Measurements from ENCODE around the gene TFR2.
"Not testable (repeated sequence)": the region's sequence is repeated elsewhere in the genome, so short reads cannot be mapped to it uniquely, and the experiment has no call there.

Gene TFR2

GRCh38 chr7:100673302-100673941 lies 32.1 kb upstream of the TFR2 start, which contains the start of gene GNB2:
TSS of gene GNB2 (plus strand) at chr7:100673740. CDS start at chr7:100676266, 2,526 bp downstream.
- TF ChIP-seq CTCF (IDR thresholded peaks at IDR 0.05), result peak in 1 of 2 experiments; percentile 26
- Histone ChIP-seq H3K4me1 (peaks cover 0 to 24% (median 11%) of the 10 kb centered on the region in 4 donors), H3K27ac (peak within 1 kb of the TSS; percentile 99 to 100), H3K4me3 (peak within 1 kb of the TSS; percentile 98 to 99), H3K36me3 (peaks cover 20 to 22% (median 21%) of the 10 kb centered on the region in 3 donors), H3K9me3 (no peaks in the 10 kb centered on the region), H3K27me3 (no peaks in the 10 kb centered on the region)
- peak; percentile 99 to 100 for DNase-seq
- intact Hi-C loops (cut with DNase I; ENCODE audit: low total_unique reads), result loop anchor here (10.0 kb wide), 1 partner anchor 199 kb away; the partner anchor contains the start of gene TSC22D4

- Histone ChIP-seq H3K27ac (no peak overlapping the region), H3K27me3 (no peaks in the 10 kb centered on the region), H3K4me1 (peaks cover 0 to 27% (median 10%) of the 10 kb centered on the region in 4 donors), H3K9me3 (no peaks in the 10 kb centered on the region), H3K4me3 (no peak overlapping the region), H3K36me3 (peaks cover 2 to 5% (median 4%) of the 10 kb centered on the region in 3 donors)
- no peak for DNase-seq
- intact Hi-C loops (cut with DNase I; ENCODE audit: low total_unique reads), result loop anchor here (10.0 kb wide), 1 partner anchor 197 kb away; the partner anchor contains the start of gene TSC22D4
- TF ChIP-seq CTCF (IDR thresholded peaks at IDR 0.05), result no peak
Observed at GRCh38 chr7:100671353-100672327, 30.3 kb upstream of the TFR2 start.

GRCh38 chr7:100670074-100670473 lies 28.7 kb upstream of the TFR2 start:
- intact Hi-C loops (cut with DNase I; ENCODE audit: low total_unique reads), result loop anchor here (10.0 kb wide), 1 partner anchor 195 kb away; the partner anchor contains the start of gene TSC22D4

GRCh38 chr7:100669106-100669505 lies 27.8 kb upstream of the TFR2 start:
- DNase-seq; H3K9me3 ChIP-seq; intact Hi-C loops (cut with DNase I; ENCODE audit: low total_unique reads); H3K36me3 ChIP-seq; H3K4me3 ChIP-seq; H3K27me3 ChIP-seq; H3K27ac ChIP-seq: not testable (repeated sequence)
- peaks cover 0 to 18% (median 2%) of the 10 kb centered on the region in 4 donors for H3K4me1 ChIP-seq

More at GRCh38 chr7:100670074-100670473, 28.7 kb upstream of the TFR2 start:
- DNase-seq, result no peak
- Histone ChIP-seq H3K27ac (no peak overlapping the region), H3K27me3 (no peaks in the 10 kb centered on the region), H3K36me3 (no peaks in the 10 kb centered on the region), H3K9me3 (no peaks in the 10 kb centered on the region), H3K4me1 (peaks cover 0 to 18% (median 2%) of the 10 kb centered on the region in 4 donors), H3K4me3 (no peak overlapping the region)
- no peak for TF ChIP-seq CTCF (IDR thresholded peaks at IDR 0.05)

- Histone ChIP-seq H3K4me1 (peaks cover 0 to 17% (median 2%) of the 10 kb centered on the region in 4 donors), H3K9me3 (no peaks in the 10 kb centered on the region), H3K36me3 (no peaks in the 10 kb centered on the region), H3K4me3 (no peak overlapping the region), H3K27ac (peak overlapping the region; percentile 10 to 44), H3K27me3 (no peaks in the 10 kb centered on the region)
- no peak for DNase-seq
- TF ChIP-seq CTCF (IDR thresholded peaks at IDR 0.05), result no peak
- intact Hi-C loops (cut with DNase I; ENCODE audit: low total_unique reads), result no loop called here
Observed at GRCh38 chr7:100668069-100668449, 26.7 kb upstream of the TFR2 start.
